ENCODE measurements around the gene ZNF33B.
"Not testable (repeated sequence)": the region's sequence is repeated elsewhere in the genome, so short reads cannot be mapped to it uniquely, and the experiment has no call there.

Gene ZNF33B

DNA sequence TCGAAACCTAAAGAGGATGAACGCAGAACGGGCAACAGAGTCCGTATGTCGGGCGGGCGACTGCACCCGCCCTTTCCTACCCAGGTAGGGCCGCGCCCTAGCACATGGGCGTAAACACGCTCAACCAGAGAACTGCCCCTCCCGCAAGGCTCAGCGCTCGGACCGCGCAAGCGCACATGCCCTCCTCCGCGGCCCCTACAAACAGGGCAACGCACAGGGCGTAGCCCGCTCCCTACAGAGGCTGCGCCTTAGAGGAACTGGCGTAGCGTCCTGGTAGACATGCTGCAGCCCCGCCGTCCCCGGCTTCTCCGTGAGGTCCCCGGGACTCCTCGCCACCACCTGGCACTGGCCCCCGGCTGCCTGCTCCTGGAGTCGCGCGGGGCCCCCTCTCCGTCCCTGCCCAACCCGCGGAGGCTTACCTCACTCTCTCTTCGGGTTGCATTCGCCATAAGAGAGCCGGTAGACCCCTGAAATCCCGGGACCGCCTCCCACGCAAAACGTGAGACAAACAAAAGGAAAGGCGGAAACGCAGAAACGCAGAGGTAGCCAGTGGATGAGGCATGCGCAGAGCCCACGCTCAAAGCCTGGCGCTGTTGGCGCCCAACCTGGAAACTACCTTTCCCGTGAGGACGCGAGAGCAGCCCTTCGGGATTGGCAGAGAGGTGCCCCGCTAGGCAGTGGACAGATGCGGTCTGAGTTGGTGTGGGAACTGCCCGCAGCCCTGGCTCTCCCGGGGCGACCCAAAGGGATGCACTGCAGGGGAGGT, at the start of gene ZNF33B:
Gene ZNF33B, minus strand, starts transcription at position 516 of the 766 bp plus-strand sequence. CDS start 1,642 bp downstream, outside the sequence.
- peak; percentile 98 for DNase-seq (ENCODE audit: low spot score)

DNA sequence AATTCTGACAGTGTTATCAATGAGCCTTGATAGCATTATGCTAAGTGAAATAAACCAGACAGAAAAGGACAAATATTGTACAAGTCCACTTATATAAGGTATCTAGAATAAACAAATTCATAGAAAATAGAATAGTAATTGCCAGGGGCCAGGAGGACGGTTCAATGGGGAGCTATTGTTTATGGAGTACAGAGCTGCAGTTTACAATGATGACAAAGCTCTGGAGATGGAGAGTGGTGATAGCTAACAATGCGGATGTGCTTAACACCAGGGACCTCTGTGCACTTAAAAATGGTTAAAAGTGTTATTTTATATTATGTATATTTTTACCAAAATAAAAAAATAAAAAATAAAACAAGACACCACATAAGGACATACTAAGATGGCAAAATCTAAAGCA, 46.1 kb upstream of the ZNF33B start:
- DNase-seq (ENCODE audit: low spot score): no peak

DNA sequence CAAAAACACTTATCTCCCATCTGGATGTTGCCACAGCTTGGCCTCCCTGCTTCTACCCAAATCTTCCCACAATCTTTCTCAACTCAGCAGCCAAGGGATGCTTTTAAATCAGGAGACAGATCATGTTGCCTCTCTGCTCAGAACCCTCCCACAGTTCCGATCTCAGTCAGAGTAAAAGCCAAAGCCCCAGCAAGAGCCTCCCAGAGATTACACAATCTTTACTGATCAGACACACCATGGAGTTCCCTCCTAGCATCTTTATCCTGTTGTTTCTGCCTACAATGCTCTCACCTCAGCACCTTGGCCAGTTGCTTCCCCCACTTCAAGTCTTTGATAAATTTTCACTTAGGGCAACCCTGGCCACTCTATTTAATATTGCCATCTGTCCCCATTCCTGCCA, 41.9 kb upstream of the ZNF33B start:
- no peak for DNase-seq (ENCODE audit: low spot score)

DNA sequence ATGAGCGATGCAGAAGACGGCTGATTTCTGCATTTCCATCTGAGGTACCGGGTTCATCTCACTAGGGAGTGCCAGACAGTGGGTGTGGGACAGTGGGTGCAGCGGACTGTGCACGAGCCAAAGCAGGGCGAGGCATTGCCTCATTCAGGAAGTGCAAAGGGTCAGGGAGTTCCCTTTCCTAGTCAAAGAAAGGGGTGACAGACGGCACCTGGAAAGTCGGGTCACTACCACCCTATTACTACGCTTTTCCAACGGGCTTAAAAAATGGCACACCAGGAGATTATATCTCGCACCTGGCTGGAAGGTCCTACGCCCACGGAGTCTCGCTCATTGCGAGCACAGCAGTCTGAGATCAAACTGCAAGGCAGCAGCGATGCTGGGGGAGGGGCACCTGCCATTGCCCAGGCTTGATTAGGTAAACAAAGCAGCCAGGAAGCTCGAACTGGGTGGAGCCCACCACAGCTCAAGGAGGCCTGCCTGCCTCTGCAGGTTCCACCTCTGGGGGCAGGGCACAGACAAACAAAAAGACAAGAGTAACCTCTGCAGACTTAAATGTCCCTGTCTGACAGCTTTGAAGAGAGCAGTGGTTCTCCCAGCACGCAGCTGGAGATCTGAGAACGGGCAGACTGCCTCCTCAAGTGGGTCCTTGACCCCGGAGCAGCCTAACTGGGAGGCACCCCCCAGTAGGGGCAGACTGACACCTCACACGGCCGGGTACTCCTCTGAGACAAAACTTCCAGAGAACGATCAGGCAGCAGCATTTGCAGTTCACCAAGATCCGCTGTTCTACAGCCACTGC, 27.0 kb upstream of the ZNF33B start:
- not testable (repeated sequence) for DNase-seq (ENCODE audit: low spot score)

DNA sequence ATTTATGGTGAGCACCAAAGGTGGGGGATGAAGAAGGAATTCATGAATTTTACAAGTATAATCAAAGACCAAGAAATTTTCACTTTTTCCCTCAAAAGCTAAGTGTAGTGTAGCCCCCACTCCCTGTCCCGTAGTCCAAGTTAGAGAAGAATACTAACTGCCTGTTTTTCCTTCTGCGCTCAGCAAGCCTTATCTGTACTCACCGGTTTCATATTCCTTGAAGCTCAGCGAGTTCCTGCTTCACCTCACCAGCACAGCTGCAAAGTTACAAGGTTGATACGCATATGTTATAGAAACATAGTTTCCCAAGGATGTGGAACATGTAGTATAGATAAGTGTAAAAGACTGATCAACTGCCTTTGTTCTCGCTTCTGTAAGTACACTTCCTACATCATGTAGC, 16.0 kb upstream of the ZNF33B start:
- no peak for DNase-seq (ENCODE audit: low spot score)

DNA sequence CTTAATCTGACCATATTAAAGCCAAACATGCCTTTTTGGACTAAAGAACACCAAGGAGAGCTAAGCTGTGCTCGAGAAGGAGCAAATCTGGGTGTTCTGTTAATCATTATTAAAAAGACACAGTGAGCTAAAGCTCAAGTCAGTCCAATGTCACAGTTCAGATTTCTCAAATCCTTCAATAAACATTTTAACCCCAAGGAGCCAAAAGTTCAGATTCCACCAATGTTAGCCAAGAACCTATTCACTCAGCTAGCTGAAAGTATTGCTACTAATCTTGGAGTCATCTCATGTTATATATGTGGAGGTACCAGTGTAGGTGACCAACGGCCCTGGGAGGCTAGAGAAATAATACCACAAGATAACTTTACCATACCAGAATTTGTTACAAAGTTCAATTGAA, 14.5 kb upstream of the ZNF33B start:
- DNase-seq (ENCODE audit: low spot score): no peak

DNA sequence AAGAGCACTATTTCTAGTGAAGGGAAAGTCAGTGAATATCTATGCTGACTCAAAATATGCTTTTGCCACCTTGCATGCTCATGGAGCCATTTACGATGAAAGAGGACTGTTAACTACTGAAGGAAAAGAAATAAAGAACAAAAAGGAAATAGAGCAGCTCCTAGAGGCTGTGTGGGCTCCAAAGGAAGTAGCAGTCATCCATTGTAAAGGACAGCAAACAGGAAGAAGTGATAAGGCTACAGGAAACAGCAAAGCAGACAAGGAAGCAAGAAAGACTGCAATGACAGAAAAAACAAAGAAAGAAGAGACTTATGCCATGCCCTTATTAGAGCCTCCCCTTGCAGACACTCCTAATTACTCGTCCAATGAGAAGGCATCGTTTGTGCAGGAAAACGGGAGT, 12.0 kb upstream of the ZNF33B start:
- DNase-seq (ENCODE audit: low spot score): no peak

DNA sequence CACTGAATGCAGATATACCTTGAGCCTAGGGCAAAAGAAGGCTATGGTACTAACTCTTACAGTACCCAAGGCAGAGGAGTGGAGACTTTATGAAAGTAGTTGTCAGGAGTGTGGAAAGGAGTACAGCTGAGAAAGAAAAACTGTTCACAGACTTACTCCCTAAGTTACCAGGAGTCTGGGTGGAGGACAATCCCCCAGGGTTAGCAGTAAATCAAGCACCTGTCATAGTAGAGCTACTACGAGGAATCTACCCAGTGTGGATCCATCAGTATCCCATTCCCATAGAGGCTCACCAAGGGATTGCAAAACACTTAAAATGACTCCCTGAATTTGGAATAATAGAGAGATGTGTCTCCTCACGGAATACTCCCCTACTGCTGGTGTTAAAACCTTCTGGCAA, 10.1 kb upstream of the ZNF33B start:
- DNase-seq (ENCODE audit: low spot score): no peak

DNA sequence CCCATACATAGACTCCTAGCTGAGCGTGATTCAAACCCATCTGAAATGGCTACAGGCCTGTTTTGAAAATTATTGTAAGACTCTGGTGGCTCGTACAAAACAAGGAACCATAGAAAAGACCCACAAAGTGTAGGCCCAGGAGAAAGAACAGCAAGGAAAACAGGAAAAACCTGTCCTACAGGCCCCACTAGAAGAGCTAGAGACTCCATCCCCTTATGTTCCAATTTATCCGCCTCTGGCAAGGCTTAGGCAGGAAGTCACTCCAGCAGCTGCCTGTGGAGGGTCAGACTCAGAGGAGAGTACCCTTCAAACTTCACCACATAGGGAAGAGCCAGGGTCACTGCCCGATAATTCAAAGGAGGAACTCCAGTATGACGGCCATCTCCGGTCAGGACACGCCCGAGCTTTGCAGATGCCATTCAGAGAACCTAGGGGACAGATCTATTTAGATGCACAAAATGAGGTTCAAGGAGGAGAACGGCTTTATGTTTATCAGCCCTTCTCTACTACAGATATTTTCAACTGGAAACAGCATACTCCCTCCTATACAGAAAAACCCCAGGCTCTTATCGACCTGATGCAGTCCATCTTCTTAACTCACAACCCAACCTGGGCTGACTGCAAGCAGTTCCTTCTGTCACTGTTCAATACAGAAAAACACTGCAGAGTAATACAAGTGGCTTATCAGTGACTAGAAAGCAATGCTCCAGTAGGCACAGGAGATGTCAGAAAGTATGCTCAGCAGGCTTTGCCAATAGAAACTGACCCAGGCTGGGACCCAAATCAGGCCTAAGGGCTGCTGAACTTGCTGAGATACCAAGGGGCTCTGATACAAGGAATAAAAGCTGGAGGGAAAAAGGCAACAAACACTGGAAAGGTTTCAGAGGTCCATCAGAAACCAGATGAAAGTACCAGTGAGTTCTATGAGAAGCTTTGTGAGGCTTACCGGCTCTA, 8.6 kb upstream of the ZNF33B start:
- no peak for DNase-seq (ENCODE audit: low spot score)

DNA sequence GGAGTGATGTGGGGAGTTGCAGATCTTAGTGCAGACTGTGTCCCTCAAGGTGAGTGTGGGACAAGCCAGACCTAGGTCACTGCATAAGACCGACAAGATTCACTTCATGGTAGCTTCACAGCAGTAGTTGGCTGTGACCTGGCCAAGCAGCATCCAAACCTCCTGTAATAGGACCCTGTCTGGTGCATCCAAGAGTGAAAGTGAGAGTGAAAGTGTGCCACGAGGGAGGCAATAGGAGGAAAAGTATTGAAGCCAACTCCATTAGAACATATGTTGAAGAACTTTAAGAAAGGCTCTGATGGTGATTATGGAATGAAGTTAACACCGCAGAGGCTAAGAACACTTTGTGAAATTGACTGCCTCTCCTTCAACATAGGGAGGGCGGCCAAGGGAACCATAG, 7.8 kb upstream of the ZNF33B start:
- DNase-seq (ENCODE audit: low spot score): no peak

DNA sequence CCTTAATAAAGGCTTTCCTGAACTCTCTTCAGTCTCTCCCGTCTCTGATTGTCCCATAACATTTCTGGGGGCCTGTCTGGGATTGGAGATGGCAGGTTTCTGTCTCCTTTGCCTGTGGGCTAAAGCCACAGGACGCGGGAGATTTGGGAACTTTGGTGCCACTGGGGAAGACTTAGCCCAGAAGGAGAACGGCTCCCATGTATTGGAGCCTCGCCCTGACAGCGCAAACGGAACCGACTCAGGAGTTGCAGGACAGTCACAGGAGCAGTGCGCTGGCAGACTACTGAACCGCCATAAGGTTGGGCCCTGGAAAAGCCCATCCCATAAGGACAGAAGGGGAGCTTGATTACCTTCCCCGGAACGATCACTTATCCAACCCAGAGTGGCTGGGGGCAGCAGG, 7.1 kb upstream of the ZNF33B start:
- DNase-seq (ENCODE audit: low spot score): no peak

DNA sequence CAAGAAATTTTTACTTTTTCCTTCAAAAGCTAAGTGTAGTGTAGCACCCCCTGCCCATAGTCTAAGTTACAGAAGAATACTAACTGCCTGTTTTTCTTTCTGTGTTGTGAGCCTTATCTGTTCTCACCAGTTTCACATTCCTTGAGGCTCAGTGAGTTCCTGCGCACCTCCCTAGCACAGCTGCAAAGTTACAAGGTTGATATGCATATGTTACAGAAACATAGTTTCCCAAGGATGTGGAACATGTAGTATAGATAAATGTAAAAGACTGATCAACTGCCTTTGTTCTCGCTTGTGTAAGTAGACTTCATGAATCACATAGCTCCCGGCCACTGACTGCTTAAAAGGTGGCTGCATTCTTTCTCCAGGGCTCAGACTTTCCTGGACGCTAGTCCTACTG, 6.7 kb upstream of the ZNF33B start:
- DNase-seq (ENCODE audit: low spot score): no peak

DNA sequence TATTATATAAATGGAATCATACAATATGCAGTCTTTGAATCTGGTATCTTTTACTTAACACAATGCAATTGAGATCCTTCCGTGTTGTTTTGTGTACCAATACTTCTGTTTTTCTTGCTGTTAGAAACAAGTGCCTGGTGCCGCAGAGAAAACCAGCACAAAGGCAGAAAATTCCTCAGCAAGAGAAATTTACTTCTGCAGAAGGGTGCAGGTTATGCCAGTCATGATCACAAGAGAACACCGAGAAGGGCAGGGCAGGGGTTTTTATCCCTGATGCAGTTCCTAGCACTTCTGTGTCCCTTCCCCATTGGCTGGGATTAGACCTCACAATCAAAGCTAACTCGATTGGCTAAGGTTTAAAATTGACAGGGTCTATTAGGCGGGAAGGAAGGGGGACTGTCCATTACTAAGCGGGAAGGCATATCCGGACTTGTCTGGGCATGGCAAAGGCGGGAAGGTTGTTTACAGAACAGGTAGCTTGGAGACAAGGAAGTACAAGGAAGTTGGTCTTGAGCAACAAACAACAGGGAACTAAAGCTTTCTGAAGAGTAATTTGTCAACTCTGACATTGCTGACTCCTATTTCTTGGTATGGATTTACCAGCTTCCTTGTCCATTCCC, 2.4 kb upstream of the ZNF33B start:
- DNase-seq (ENCODE audit: low spot score): no peak

DNA sequence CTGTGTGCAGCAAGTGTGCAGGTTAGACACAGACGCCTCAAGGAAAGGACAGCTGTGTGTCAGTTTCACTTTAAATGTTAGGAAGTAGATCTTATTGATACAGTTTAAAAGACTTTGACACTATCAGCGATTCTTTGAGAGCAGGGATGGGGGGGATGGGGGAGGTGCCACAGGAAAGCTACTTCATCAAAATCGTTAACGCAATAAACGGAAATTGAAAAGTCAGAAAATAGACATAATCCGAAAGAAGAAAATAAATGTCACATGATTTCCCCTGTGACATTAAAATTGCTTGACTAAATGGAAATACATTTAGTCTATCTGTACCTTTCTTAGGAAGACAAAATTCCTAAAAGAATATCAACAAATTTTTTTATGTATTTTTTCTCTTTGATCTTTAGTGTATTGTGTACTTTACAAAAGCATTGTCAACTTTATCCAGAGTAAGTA, 476 bp upstream of the ZNF33B start:
- no peak for DNase-seq (ENCODE audit: low spot score)

DNA sequence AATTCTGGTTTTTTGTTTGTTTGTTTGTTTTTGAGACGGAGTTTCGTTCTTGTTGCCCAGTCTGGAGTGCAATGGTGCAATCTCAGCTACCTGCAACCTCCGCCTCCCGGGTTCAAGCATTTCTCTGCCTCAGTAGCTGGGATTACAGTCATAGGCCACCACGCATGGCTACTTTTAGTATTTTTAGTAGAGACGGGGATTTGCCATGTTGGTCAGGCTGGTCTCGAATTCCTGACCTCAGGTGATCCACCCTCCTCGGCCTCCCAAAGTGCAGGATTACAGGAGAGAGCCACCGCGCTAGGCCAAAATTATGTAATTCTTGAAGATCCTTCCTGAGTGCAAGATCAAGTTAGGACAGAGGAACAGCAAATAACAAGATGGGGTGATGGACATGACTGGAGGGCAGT, 719 bp downstream of the ZNF33B start:
- DNase-seq (ENCODE audit: low spot score): no peak

DNA sequence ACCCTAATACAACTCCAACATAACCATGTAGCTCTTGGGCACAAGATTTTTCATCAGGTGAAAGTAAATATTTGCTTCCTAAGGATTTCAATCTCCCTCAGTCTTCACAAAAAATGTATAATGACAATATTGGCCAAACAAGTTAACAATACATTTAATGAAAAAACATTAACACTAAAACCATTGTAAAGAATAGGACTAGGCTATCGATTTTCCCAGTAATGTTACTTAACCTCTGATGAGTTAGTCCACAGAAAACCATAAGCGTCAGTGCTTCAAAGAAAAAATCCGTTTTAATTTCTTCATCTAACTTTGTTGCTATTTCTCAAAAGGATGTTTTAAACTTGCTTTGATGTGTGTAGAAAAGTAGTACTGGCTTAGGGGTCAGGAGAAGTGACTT, 1.2 kb downstream of the ZNF33B start:
- peak; percentile 6 for DNase-seq (ENCODE audit: low spot score)

DNA sequence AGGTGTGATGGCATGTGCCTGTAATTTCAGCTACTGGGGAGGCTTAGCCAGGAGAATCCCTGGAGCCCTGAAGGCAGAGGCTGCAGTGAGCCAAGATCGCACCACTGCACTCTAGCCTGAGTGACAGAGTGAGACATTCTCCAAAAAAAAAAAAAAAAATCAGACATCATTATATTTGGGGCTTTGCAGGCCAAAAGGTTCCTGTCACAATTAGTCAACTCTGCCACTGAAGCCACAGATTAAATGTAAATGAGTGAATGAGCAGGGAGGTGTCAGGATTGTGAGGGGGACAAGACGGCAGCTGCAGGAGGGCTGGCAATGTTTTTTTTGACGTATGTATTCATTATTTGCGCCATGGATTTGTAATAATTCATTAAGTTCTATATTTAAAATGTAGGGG, 3.3 kb downstream of the ZNF33B start:
- no peak for DNase-seq (ENCODE audit: low spot score)

DNA sequence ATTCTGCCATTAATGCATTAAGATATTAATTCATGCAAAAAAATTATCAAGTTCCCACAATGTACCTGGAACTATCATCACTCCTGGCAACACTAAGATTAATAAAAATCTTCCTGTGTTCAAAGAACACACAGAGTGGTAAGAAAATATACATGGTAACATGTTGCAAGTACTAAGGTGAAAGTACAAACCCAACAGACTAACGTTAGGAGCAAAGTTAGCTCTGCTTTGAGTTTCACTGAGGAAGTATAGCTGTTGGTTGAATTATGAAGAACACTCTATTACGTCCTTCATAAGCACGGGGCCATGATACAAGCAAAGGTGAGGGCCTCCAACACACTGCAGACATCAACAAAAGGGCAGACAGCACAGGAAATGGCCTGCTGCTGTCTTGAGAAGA, 5.8 kb downstream of the ZNF33B start:
- DNase-seq (ENCODE audit: low spot score): no peak

DNA sequence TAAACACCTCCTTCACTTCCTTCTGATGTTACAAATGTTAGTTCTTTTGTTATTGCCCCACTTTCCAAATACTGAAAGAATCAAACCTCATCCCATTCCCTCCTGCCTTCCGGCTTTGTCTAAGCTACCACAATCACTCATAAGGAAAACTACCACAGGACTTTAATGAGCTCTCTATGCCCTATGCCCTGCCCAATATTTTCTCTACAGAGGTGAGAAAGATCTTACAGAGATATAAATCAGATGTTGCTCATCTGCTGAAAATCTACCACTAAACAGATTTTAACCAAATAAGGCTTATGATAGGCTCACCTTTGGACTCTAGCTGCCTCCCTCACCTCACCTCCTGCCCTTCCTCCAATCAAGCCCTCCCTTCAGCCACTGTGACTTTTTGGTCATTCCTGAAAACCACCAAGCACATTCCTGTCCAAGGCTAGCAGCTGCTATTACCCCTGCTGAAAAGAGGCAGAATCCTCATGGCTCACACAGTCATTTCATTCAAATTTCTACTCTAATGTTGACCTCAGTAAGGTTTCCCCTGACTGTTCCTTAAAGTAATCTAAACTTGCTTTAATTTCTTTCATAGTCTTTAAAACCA, 7.7 kb downstream of the ZNF33B start:
- DNase-seq (ENCODE audit: low spot score): no peak

DNA sequence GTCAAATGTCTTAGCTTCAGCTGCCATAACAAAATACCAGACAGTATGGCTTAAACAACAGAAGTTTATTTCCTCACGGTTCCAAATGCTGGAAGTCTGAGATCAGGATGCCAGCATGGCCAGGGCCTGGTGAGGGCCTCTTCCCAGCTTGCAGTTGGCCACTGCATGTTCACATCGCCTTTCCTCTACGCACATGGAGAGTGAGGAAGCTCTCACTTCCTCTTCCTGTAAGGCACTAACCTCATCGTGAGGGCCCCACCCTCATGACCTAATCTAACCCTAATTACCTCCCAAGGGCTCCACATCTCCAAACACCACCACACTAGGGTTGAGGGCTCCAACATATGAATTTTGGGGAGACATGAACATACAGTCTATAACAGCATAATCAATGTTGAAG, 14.4 kb downstream of the ZNF33B start:
- no peak for DNase-seq (ENCODE audit: low spot score)

DNA sequence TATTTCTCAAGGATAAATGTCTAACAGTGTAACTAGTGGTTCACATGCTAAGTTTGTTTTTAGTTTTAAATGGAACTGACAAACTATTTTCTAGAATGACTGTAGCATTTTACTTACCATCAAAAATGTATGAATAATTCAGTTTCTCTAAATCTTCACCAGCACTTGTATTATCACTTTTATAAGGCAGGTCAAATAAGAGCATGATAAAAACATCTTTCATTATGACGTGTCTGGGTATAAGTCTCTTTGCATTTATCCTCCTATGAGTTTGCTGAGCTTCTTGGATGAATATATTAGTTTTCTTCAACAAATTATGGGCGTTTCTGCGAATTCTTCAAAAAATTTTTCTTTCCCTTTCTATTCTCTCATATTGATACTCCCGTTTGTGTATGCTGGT, 19.9 kb downstream of the ZNF33B start:
- DNase-seq (ENCODE audit: low spot score): no peak
